Astrocyte (in vitro differentiated cells and primary cell): Measurements from ENCODE around the gene ZBTB16. TPM values are rescaled to one million over a fixed set of nuclear protein-coding genes. Genes with fewer than 3 reads are reported as not detected.

Source experiments
- DNase-seq: peaks from one replicate; pipeline ENCODE4 v3.0.0-alpha.2; 2010; ENCODE audit warnings: low read depth
- FAIRE-seq: peaks from 2 replicates; lab custom pipeline; 2011; peaks lifted over from hg19 to GRCh38; lab: Jason Lieb, UNC
- H2AFZ ChIP-seq: 2 replicates; pipeline ENCODE4 v1.6.0; 2012; ENCODE audit warnings: low read depth, low read length, inconsistent platforms
- H3K27ac ChIP-seq: 2 replicates; pipeline ENCODE4 v1.5.1; 2011; ENCODE audit warnings: low read depth, low read length, inconsistent platforms
- H3K27me3 ChIP-seq: 2 replicates; pipeline ENCODE4 v1.6.0; 2011; ENCODE audit warnings: low read length, inconsistent platforms; ENCODE audit not compliant: insufficient read depth
- H3K36me3 ChIP-seq: 2 replicates; pipeline ENCODE4 v1.5.1; 2011; ENCODE audit warnings: low read length, inconsistent platforms; ENCODE audit not compliant: insufficient read depth
- H3K4me1 ChIP-seq: 2 replicates; pipeline ENCODE4 v1.5.1; 2011; ENCODE audit warnings: low read length, inconsistent platforms; ENCODE audit not compliant: insufficient read depth
- H3K4me2 ChIP-seq: 2 replicates; pipeline ENCODE4 v1.6.0; 2012; ENCODE audit warnings: low read length, inconsistent platforms
- H3K4me3 ChIP-seq: 2 replicates; pipeline ENCODE4 v1.5.1; 2011; ENCODE audit warnings: low read depth, mild to moderate bottlenecking, low read length, inconsistent platforms; ENCODE audit not compliant: insufficient read depth
- H3K79me2 ChIP-seq: 2 replicates; pipeline ENCODE4 v1.6.0; 2012; ENCODE audit warnings: mild to moderate bottlenecking, low read length, inconsistent platforms; ENCODE audit not compliant: insufficient read depth
- H3K9ac ChIP-seq: 2 replicates; pipeline ENCODE4 v1.6.0; 2012; ENCODE audit warnings: mild to moderate bottlenecking, low read length, inconsistent platforms
- H3K9me3 ChIP-seq: 2 replicates; pipeline ENCODE4 v1.5.1; 2012; ENCODE audit warnings: low read depth, mild to moderate bottlenecking, low read length, inconsistent platforms; ENCODE audit not compliant: insufficient read depth
- H4K20me1 ChIP-seq: 2 replicates; pipeline ENCODE4 v1.6.0; 2012; ENCODE audit warnings: low read length, inconsistent platforms; ENCODE audit not compliant: insufficient read depth
- H3K27ac Mint-ChIP-seq: one replicate; pipeline ENCODE4 v1.8.0; 2021; ENCODE audit warnings: mild to moderate bottlenecking, mixed read lengths; ENCODE audit not compliant: unreplicated experiment
- H3K27me3 Mint-ChIP-seq: one replicate; pipeline ENCODE4 v1.8.0; 2021; ENCODE audit warnings: low read depth, mixed read lengths; ENCODE audit not compliant: unreplicated experiment
- H3K36me3 Mint-ChIP-seq: one replicate; pipeline ENCODE4 v1.8.0; 2021; ENCODE audit warnings: low read depth, mixed read lengths; ENCODE audit not compliant: unreplicated experiment
- H3K4me1 Mint-ChIP-seq: one replicate; pipeline ENCODE4 v1.8.0; 2021; ENCODE audit warnings: low read depth, mixed read lengths; ENCODE audit not compliant: unreplicated experiment
- H3K4me3 Mint-ChIP-seq: one replicate; pipeline ENCODE4 v1.8.0; 2021; ENCODE audit warnings: mild to moderate bottlenecking, moderate library complexity, mixed read lengths; ENCODE audit not compliant: unreplicated experiment
- H3K9me3 Mint-ChIP-seq: one replicate; pipeline ENCODE4 v1.8.0; 2021; ENCODE audit warnings: mild to moderate bottlenecking, mixed read lengths; ENCODE audit not compliant: unreplicated experiment
- CTCF ChIP-seq: IDR thresholded peaks from 2 replicates; pipeline ENCODE4 v1.5.1; 2011; ENCODE audit warnings: low read depth, mild to moderate bottlenecking, inconsistent platforms, low read length, moderate library complexity; ENCODE audit not compliant: insufficient read depth
- EZH2 ChIP-seq: IDR thresholded peaks from 2 replicates; pipeline ENCODE4 v1.6.1; 2012; ENCODE audit warnings: mild to moderate bottlenecking, low read length, inconsistent platforms; ENCODE audit not compliant: insufficient read depth
- total RNA-seq: library from RNA; stranded (reverse); gene quantifications from 2 replicates; pipeline ENCODE4 v1.2.1, GENCODE V29; 2021

Gene ZBTB16
- total RNA-seq, 1 donor from 2014 or later = 0.50 TPM

GRCh38 chr11:114257621-114258558, 198.4 kb downstream of the ZBTB16 start:
- peaks cover 6% of the 10 kb centered on the region for H3K4me1 Mint-ChIP-seq
- H3K4me1 ChIP-seq = no peaks in the 10 kb centered on the region
- DNase-seq (no peak), FAIRE-seq (no peak)
- TF ChIP-seq EZH2 = no peak
- no peak for TF ChIP-seq CTCF
- no peak overlapping the region for H3K9ac ChIP-seq
- no peaks in the 10 kb centered on the region for H3K36me3 Mint-ChIP-seq
- H3K4me3 ChIP-seq = no peak overlapping the region
- peaks cover 31% of the 10 kb centered on the region for H3K27me3 Mint-ChIP-seq
- H3K36me3 ChIP-seq = no peaks in the 10 kb centered on the region
- no peaks in the 10 kb centered on the region for H3K9me3 ChIP-seq
- no peak overlapping the region for H3K4me2 ChIP-seq
- no peak overlapping the region for H2AFZ ChIP-seq
- H3K27ac ChIP-seq = no peak overlapping the region
- no peak overlapping the region for H3K27ac Mint-ChIP-seq
- no peak overlapping the region for H3K4me3 Mint-ChIP-seq
- H3K9me3 Mint-ChIP-seq = peaks cover 2% of the 10 kb centered on the region
- no peaks in the 10 kb centered on the region for H3K79me2 ChIP-seq
- H3K27me3 ChIP-seq = peaks cover 39% of the 10 kb centered on the region
- H4K20me1 ChIP-seq = peaks cover 4% of the 10 kb centered on the region

GRCh38 chr11:114258696-114259095, 199.2 kb downstream of the ZBTB16 start:
- no peak for FAIRE-seq
- Mint-ChIP-seq H3K9me3 (peaks cover 2% of the 10 kb centered on the region), H3K36me3 (no peaks in the 10 kb centered on the region), H3K27me3 (peaks cover 31% of the 10 kb centered on the region), H3K4me1 (peaks cover 6% of the 10 kb centered on the region), H3K27ac (no peak overlapping the region), H3K4me3 (no peak overlapping the region)
- no peak for DNase-seq
- no peaks in the 10 kb centered on the region for H3K4me1 ChIP-seq
- no peak overlapping the region for H3K4me2 ChIP-seq
- no peak overlapping the region for H3K9ac ChIP-seq
- H3K36me3 ChIP-seq = no peaks in the 10 kb centered on the region
- H3K79me2 ChIP-seq = no peaks in the 10 kb centered on the region
- H3K4me3 ChIP-seq = no peak overlapping the region
- no peaks in the 10 kb centered on the region for H3K9me3 ChIP-seq
- no peak overlapping the region for H3K27ac ChIP-seq
- peaks cover 4% of the 10 kb centered on the region for H4K20me1 ChIP-seq
- H2AFZ ChIP-seq = no peak overlapping the region
- TF ChIP-seq CTCF (no peak), EZH2 (no peak)
- H3K27me3 ChIP-seq = peaks cover 41% of the 10 kb centered on the region

- FAIRE-seq = no peak
Observed at GRCh38 chr11:114259124-114259526, 199.6 kb downstream of the ZBTB16 start.

More at GRCh38 chr11:114259124-114259526, 199.6 kb downstream of the ZBTB16 start:
- peaks cover 31% of the 10 kb centered on the region for H3K27me3 Mint-ChIP-seq
- DNase-seq = no peak
- no peak overlapping the region for H3K4me2 ChIP-seq
- H3K27ac Mint-ChIP-seq = no peak overlapping the region
- H3K4me3 ChIP-seq = no peak overlapping the region
- no peak overlapping the region for H3K9ac ChIP-seq
- H3K36me3 Mint-ChIP-seq = no peaks in the 10 kb centered on the region
- no peak for TF ChIP-seq EZH2
- TF ChIP-seq CTCF = no peak
- H3K9me3 Mint-ChIP-seq = peaks cover 2% of the 10 kb centered on the region
- no peaks in the 10 kb centered on the region for H3K36me3 ChIP-seq
- H3K27ac ChIP-seq = no peak overlapping the region
- no peaks in the 10 kb centered on the region for H3K79me2 ChIP-seq
- H4K20me1 ChIP-seq = peaks cover 4% of the 10 kb centered on the region
- H3K9me3 ChIP-seq = no peaks in the 10 kb centered on the region
- no peak overlapping the region for H2AFZ ChIP-seq
- H3K4me1 ChIP-seq = no peaks in the 10 kb centered on the region
- H3K27me3 ChIP-seq = peaks cover 45% of the 10 kb centered on the region
- peaks cover 6% of the 10 kb centered on the region for H3K4me1 Mint-ChIP-seq
- H3K4me3 Mint-ChIP-seq = no peak overlapping the region
